H9 (cell line): ENCODE results near the gene NUP214. TPM values are rescaled to one million over a fixed set of nuclear protein-coding genes. Genes with fewer than 3 reads are reported as not detected.
A peak's percentile ranks its signal among the peaks of the same experiment; 100 is the strongest.

Experiments used
- DNase-seq: peaks from one replicate; pipeline ENCODE4 v3.0.0-alpha.2; 2017
- H2AFZ ChIP-seq: one replicate; pipeline ENCODE4 v1.6.1; 2013; ENCODE audit warnings: mild to moderate bottlenecking, low read length, control low read depth, moderate library complexity
- H2AK5ac ChIP-seq: 2 replicates; pipeline ENCODE4 v1.6.1; 2013; ENCODE audit warnings: low read length, control low read depth, mixed read lengths; ENCODE audit not compliant: insufficient read length
- H2BK120ac ChIP-seq: one replicate; pipeline ENCODE4 v1.6.1; 2013; ENCODE audit warnings: low read depth, mild to moderate bottlenecking, low read length, control low read depth, inconsistent platforms; ENCODE audit not compliant: poor library complexity, severe bottlenecking
- H2BK12ac ChIP-seq: 2 replicates; pipeline ENCODE4 v1.6.1; 2013; ENCODE audit warnings: low read length, control low read depth, mixed read lengths, low read depth; ENCODE audit not compliant: insufficient read length
- H2BK15ac ChIP-seq: 2 replicates; pipeline ENCODE4 v1.6.1; 2013; ENCODE audit warnings: low read depth, low read length, control low read depth
- H2BK20ac ChIP-seq: one replicate; pipeline ENCODE4 v1.6.1; 2013; ENCODE audit warnings: low read depth, mild to moderate bottlenecking, low read length, control low read depth, inconsistent platforms; ENCODE audit not compliant: poor library complexity, severe bottlenecking
- H2BK5ac ChIP-seq: 2 replicates; pipeline ENCODE4 v1.6.1; 2013; ENCODE audit warnings: low read length, control low read depth, mixed read lengths; ENCODE audit not compliant: insufficient read length
- H3K14ac ChIP-seq: 2 replicates; pipeline ENCODE4 v1.6.1; 2013; ENCODE audit warnings: low read length, control low read depth; ENCODE audit not compliant: insufficient read depth
- H3K18ac ChIP-seq: 2 replicates; pipeline ENCODE4 v1.6.1; 2013; ENCODE audit warnings: low read depth, mild to moderate bottlenecking, mixed read lengths, low read length, control low read depth; ENCODE audit not compliant: insufficient read length
- H3K23ac ChIP-seq: 2 replicates; pipeline ENCODE4 v1.6.1; 2013; ENCODE audit warnings: low read length, control low read depth, mixed read lengths, low read depth; ENCODE audit not compliant: insufficient read length
- H3K23me2 ChIP-seq: 2 replicates; pipeline ENCODE4 v1.6.1; 2013; ENCODE audit warnings: low read depth, mild to moderate bottlenecking, mixed read lengths, low read length, control low read depth; ENCODE audit not compliant: insufficient read length, poor library complexity, severe bottlenecking
- H3K27ac ChIP-seq: 2 replicates; pipeline ENCODE4 v1.5.1; 2013; ENCODE audit warnings: low read length, control low read depth, mixed read lengths, low read depth; ENCODE audit not compliant: insufficient read length
- H3K27me3 ChIP-seq: 2 replicates; pipeline ENCODE4 v1.6.1; 2013; ENCODE audit warnings: low read length, control low read depth, inconsistent platforms; ENCODE audit not compliant: insufficient read depth
- H3K4ac ChIP-seq: 2 replicates; pipeline ENCODE4 v1.6.1; 2013; ENCODE audit warnings: low read depth, mild to moderate bottlenecking, control low read depth, inconsistent platforms, low read length, moderate library complexity
- H3K4me1 ChIP-seq: 2 replicates; pipeline ENCODE4 v1.6.1; 2013; ENCODE audit warnings: low read length, control low read depth, inconsistent platforms; ENCODE audit not compliant: insufficient read depth
- H3K4me2 ChIP-seq: 2 replicates; pipeline ENCODE4 v1.6.1; 2013; ENCODE audit warnings: low read length, control low read depth, mixed read lengths; ENCODE audit not compliant: insufficient read length, insufficient read depth
- H3K56ac ChIP-seq: 2 replicates; pipeline ENCODE4 v1.6.1; 2013; ENCODE audit warnings: low read depth, mild to moderate bottlenecking, mixed read lengths, low read length, control low read depth; ENCODE audit not compliant: insufficient read length
- H3K79me1 ChIP-seq: 2 replicates; pipeline ENCODE4 v1.6.1; 2013; ENCODE audit warnings: low read depth, mild to moderate bottlenecking, moderate library complexity, low read length, control low read depth, inconsistent platforms; ENCODE audit not compliant: insufficient read depth, poor library complexity, severe bottlenecking
- H3K79me2 ChIP-seq: 2 replicates; pipeline ENCODE4 v1.6.1; 2013; ENCODE audit warnings: low read length, control low read depth, inconsistent platforms; ENCODE audit not compliant: insufficient read depth
- H3K9ac ChIP-seq: 2 replicates; pipeline ENCODE4 v1.6.1; 2013; ENCODE audit warnings: low read length, control low read depth, mixed read lengths; ENCODE audit not compliant: insufficient read length; ENCODE audit errors: extremely low read depth
- H3K9me3 ChIP-seq: one replicate; pipeline ENCODE4 v1.6.1; 2013; ENCODE audit warnings: low read depth, low read length, inconsistent platforms; ENCODE audit not compliant: control insufficient read depth
- H3T11ph ChIP-seq: one replicate; pipeline ENCODE4 v1.6.1; 2013; ENCODE audit warnings: mild to moderate bottlenecking, low read length, control low read depth, inconsistent platforms
- H4K20me1 ChIP-seq: one replicate; pipeline ENCODE4 v1.6.1; 2013; ENCODE audit not compliant: control insufficient read depth, insufficient read length, insufficient read depth
- H4K5ac ChIP-seq: 2 replicates; pipeline ENCODE4 v1.6.1; 2013; ENCODE audit warnings: low read depth, mild to moderate bottlenecking, mixed read lengths, low read length, control low read depth; ENCODE audit not compliant: insufficient read length
- H4K8ac ChIP-seq: replicated peaks from 2 replicates; pipeline ENCODE4 v1.6.1; 2013; ENCODE audit warnings: low read length, control low read depth, mixed read lengths, low read depth; ENCODE audit not compliant: insufficient read length
- H4K91ac ChIP-seq: 2 replicates; pipeline ENCODE4 v1.6.1; 2013; ENCODE audit warnings: low read depth, mild to moderate bottlenecking, moderate library complexity, mixed read lengths, low read length, control low read depth; ENCODE audit not compliant: insufficient read length
- H3K27ac Mint-ChIP-seq, 3 experiments: 2 replicates in 2 of 3; 3 replicates in 1 of 3; pipeline ENCODE4 v1.8.0; 2020 to 2021; ENCODE audit warnings: mixed read lengths in 3 of 3, mild to moderate bottlenecking in 1 of 3, moderate library complexity in 1 of 3
- H3K27me3 Mint-ChIP-seq: 2 replicates; pipeline ENCODE4 v1.8.0; 2021; ENCODE audit warnings: low read depth, mild to moderate bottlenecking, moderate library complexity, mixed read lengths
- H3K36me3 Mint-ChIP-seq, 3 experiments: 2 replicates in 2 of 3; 3 replicates in 1 of 3; pipeline ENCODE4 v1.8.0; 2020 to 2021; ENCODE audit warnings: low read depth in 3 of 3, mixed read lengths in 3 of 3; ENCODE audit not compliant: insufficient read depth in 1 of 3
- H3K4me1 Mint-ChIP-seq, 2 experiments: 2 replicates each; pipeline ENCODE4 v1.8.0; 2020; ENCODE audit warnings: mixed read lengths in 2 of 2
- H3K4me3 Mint-ChIP-seq, 2 experiments: 2 replicates in 1 of 2; 3 replicates in 1 of 2; pipeline ENCODE4 v1.8.0; 2020 to 2021; ENCODE audit warnings: mild to moderate bottlenecking in 2 of 2, mixed read lengths in 2 of 2, moderate library complexity in 1 of 2
- H3K9me3 Mint-ChIP-seq, 2 experiments: 2 replicates in 1 of 2; 3 replicates in 1 of 2; pipeline ENCODE4 v1.8.0; 2020; ENCODE audit warnings: mild to moderate bottlenecking in 2 of 2, mixed read lengths in 2 of 2, moderate library complexity in 1 of 2
- CTCF ChIP-seq: fragments of 200-600 bp; sonication (generic); conservative IDR thresholded peaks from 3 replicates; pipeline ENCODE4 v1.8.0; 2021; ENCODE audit warnings: antibody characterized with exemption, mild to moderate bottlenecking
- WGBS: extraction: QIAGEN DNeasy Blood & Tissue Kit; methylation state at CpG from one replicate; pipeline ENCODE4 v1.1.7; 2013; ENCODE audit warnings: missing lambda C conversion rate, low lambda C conversion rate, mixed read lengths; ENCODE audit not compliant: insufficient read length; ENCODE audit errors: extremely low coverage; 5-methylcytosine and 5-hydroxymethylcytosine counted together
- total RNA-seq: library from RNA; stranded (reverse); gene quantifications from 2 replicates; pipeline ENCODE4 v1.2.1, GENCODE V29; 2021

Gene NUP214
- total RNA-seq, 1 experiment from 2014 or later, result 53.8 TPM

- Histone ChIP-seq H3K4me1 (peaks cover 13% of the 10 kb centered on the region; the same call in 1 of the 2 replicates), H3K4me2 (no peak overlapping the region), H3K79me2 (no peaks in the 10 kb centered on the region), H4K5ac (no peak overlapping the region), H3K23ac (no peak overlapping the region), H2BK120ac (no peak overlapping the region), H2BK15ac (no peak overlapping the region), H4K91ac (no peak overlapping the region), H3K9me3 (no peaks in the 10 kb centered on the region), H2BK20ac (no peak overlapping the region), H2AK5ac (no peak overlapping the region), H2BK5ac (no peak overlapping the region), H3K27me3 (no peaks in the 10 kb centered on the region), H4K8ac (no peak overlapping the region), H3K18ac (no peak overlapping the region), H4K20me1 (peaks cover 2% of the 10 kb centered on the region), H2AFZ (no peak overlapping the region), H3K4ac (no peak overlapping the region), H3K9ac (no peak overlapping the region), H2BK12ac (no peak overlapping the region), H3T11ph (no peak overlapping the region), H3K79me1 (no peaks in the 10 kb centered on the region), H3K27ac (no peak overlapping the region), H3K23me2 (no peaks in the 10 kb centered on the region), H3K56ac (no peak overlapping the region), H3K14ac (no peak overlapping the region; the same call in 1 of the 2 replicates)
- Mint-ChIP-seq H3K4me3 (peak overlapping the region in 1 of 2 experiments; percentile 67; a peak in 2 of 5 replicates), H3K27me3 (no peaks in the 10 kb centered on the region), H3K9me3 (no peaks in the 10 kb centered on the region; a peak in 1 of 5 replicates), H3K36me3 (peaks cover 27 to 66% (median 40%) of the 10 kb centered on the region in 3 experiments), H3K27ac (peak overlapping the region; percentile 85 to 97 (median 93); a peak in 5 of 7 replicates), H3K4me1 (peaks cover 36 to 45% of the 10 kb centered on the region in 2 experiments)
- DNase-seq, result no peak
- no CpG with 5 or more reads among the region's 3 CpGs for WGBS
- TF ChIP-seq CTCF, result no peak
Observed at GRCh38 chr9:131103535-131103934, 21.9 kb upstream of the NUP214 start.
